Astrocyte of the cerebellum (primary cell): ENCODE data around the gene NUP188.

Source experiments
- DNase-seq: peaks from one replicate; pipeline ENCODE4 v3.0.0-alpha.2; 2011; ENCODE audit warnings: low read depth
- H3K4me3 ChIP-seq: 2 replicates; pipeline ENCODE4 v1.5.1; 2011; ENCODE audit warnings: mild to moderate bottlenecking, low read depth, low read length, moderate library complexity
- CTCF ChIP-seq: IDR thresholded peaks from 2 replicates; pipeline ENCODE4 v1.5.1; 2012; ENCODE audit warnings: low read length, low read depth, moderate library complexity, mild to moderate bottlenecking; ENCODE audit errors: missing control alignments
- in situ Hi-C: cut with HindIII; loops from 2 replicates; pipeline ENCODE4 v1.10.0; 2017; ENCODE audit warnings: low sequenced_read_pairs

Gene NUP188

DNA sequence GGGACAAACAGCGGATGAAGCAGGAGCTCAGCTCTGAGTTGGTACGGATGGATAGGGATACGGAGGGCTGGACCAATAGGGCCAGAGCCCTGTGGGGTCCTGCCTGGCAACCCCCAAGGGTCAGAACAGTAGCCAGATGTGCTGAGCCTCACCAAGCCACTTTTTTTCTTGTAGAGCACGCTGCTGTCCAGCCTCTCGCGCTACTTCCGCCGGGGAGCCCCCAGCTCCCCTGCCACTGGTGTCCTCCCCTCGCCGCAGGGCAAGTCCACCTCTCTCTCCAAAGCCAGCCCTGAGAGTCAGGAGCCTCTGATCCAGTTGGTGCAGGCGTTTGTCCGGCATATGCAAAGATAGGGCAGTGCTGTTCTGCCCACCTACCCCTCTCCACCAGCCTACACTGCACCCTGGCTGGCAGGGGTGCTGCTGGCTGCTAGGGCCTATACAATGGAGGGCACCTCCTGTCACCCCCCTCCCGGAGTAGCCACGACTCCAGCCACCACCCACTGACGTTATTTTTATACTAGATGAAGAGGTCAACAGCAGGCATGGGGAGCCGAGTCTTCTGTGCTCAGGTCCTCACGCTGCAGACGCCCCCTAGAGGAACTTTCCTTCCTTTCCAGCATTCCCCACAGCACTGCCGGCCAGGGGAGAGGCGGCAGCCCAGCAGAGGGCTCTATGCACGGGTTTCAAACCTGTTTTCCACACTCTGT lies 59.0 kb downstream of the NUP188 start:
- TF ChIP-seq CTCF, result peak; percentile 97
- peak; percentile 47 for DNase-seq
- in situ Hi-C loops, result no loop called here
- no peak overlapping the region for H3K4me3 ChIP-seq

GRCh38 chr9:129007035-129007765 lies 59.7 kb downstream of the NUP188 start:
- DNase-seq, result no peak
- TF ChIP-seq CTCF, result no peak
- in situ Hi-C loops, result no loop called here
- H3K4me3 ChIP-seq, result no peak overlapping the region

GRCh38 chr9:129007766-129008468 lies 60.4 kb downstream of the NUP188 start:
- no peak for DNase-seq
- H3K4me3 ChIP-seq, result no peak overlapping the region
- in situ Hi-C loops, result no loop called here
- TF ChIP-seq CTCF, result no peak

DNA sequence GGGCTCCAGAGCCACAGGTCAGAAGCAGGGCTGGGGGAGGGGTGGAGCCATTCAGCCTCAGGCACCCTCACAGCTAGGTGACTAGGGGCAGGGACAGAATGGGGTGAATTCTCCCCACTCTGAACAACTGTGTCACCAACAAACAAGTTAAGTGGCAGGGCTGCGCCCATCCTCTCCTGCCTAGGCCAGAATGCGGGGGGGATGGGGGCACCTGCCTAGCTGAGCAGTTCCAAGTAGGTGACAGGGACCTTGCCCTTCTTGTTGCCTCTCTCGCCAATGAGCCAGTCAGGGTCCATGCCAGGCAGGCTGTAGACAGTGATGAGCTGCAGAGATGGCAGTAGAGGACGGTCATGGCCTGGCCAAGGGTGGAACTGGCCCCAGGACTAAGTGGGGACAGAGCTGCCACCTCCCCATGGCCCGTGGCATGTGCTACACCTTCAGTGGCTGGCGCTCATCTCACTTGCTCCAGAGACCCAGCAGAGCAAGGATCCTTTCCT lies 61.0 kb downstream of the NUP188 start:
- in situ Hi-C loops, result no loop called here
- no peak for DNase-seq
- H3K4me3 ChIP-seq, result no peak overlapping the region
- TF ChIP-seq CTCF, result no peak

DNA sequence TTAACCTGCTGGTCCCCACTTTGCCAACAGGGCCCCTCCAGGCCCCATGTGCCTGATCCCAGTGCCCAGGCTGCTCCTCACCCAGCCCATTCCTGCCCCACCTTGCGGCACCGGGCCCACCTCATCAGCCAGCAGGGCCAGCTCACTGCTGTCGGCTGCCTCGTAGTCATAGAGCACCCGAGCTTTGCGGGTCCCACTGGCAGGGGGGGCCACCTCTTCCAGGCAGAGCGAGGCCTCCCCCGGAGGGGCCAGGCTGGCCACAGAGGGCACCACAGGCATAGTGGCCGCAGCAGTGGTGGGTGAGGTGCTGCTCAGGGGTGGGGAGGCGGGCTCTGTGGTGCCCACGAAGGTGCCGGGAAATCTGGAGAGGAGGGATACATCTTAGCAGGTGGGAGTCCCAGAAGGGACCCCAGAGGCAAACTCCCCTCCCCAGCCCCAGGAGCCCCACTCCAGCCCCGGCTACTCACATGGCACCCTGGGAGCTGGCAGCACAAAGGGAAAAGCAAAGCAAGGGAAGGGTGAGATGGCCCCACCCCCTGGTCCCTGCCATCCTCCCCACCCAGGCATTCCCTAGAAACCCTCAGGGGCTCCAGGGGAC lies 61.6 kb downstream of the NUP188 start:
- in situ Hi-C loops, result no loop called here

More for the DNA sequence above, 61.6 kb downstream of the NUP188 start:
- H3K4me3 ChIP-seq, result no peak overlapping the region
- DNase-seq, result no peak
- no peak for TF ChIP-seq CTCF
